HG02943 (cell line): ENCODE measurements around the gene RAD17.
"Not testable (repeated sequence)": the region's sequence is repeated elsewhere in the genome, so short reads cannot be mapped to it uniquely, and the experiment has no call there.

Experiments
- ATAC-seq: cut with Tn5 transposase; IDR thresholded peaks from one replicate; pipeline ENCODE4 v1.9.1; 2021; ENCODE audit warnings: mild to moderate bottlenecking, low read depth, moderate library complexity; ENCODE audit not compliant: unreplicated experiment

The RAD17 gene

GRCh38 chr5:69455428-69455988 is 85.9 kb downstream of the RAD17 start:
- ATAC-seq, result not testable (repeated sequence)

- no peak for ATAC-seq
Measured at GRCh38 chr5:69462170-69462569, 92.6 kb downstream of the RAD17 start.
